KBM-7 (cell line): ENCODE data around the gene FAM170B.

Experiments used
- DNase-seq: peaks from one replicate; pipeline ENCODE4 v3.0.0-alpha.2; 2015
- in situ Hi-C: fragments of 300-500 bp; cut with MboI; formaldehyde crosslinking; loops from 2 replicates; pipeline ENCODE4 v1.14.3; 2020; ENCODE audit warnings: low sequenced_read_pairs, low pct_unique_long_range_greater_than_20kb, mixed read lengths

The FAM170B gene

GRCh38 chr10:49170632-49171325 is 37.0 kb upstream of the FAM170B start:
- no peak for DNase-seq
- in situ Hi-C loops: no loop called here

- in situ Hi-C loops: no loop called here
- no peak for DNase-seq
These were observed 36.0 kb upstream of the FAM170B start for GRCh38 chr10:49169776-49170175.

- DNase-seq: peak; percentile 48
- in situ Hi-C loops: no loop called here
These were observed 35.1 kb upstream of the FAM170B start for GRCh38 chr10:49168831-49169500.

GRCh38 chr10:49168171-49168540 is 34.3 kb upstream of the FAM170B start:
- in situ Hi-C loops: no loop called here
- no peak for DNase-seq

GRCh38 chr10:49167425-49168170 is 33.8 kb upstream of the FAM170B start:
- in situ Hi-C loops: no loop called here
- DNase-seq: no peak

- in situ Hi-C loops: no loop called here
- no peak for DNase-seq
These were observed 32.9 kb upstream of the FAM170B start for GRCh38 chr10:49166484-49167400.

- in situ Hi-C loops: no loop called here
- DNase-seq: no peak
These were observed 32.1 kb upstream of the FAM170B start for GRCh38 chr10:49165821-49166483.

- no peak for DNase-seq
- in situ Hi-C loops: no loop called here
These were observed 31.4 kb upstream of the FAM170B start for GRCh38 chr10:49165259-49165658.

GRCh38 chr10:49164559-49165188 is 30.9 kb upstream of the FAM170B start:
- in situ Hi-C loops: no loop called here
- DNase-seq: peak; percentile 42

- in situ Hi-C loops: no loop called here
- no peak for DNase-seq
These were observed 29.9 kb upstream of the FAM170B start for GRCh38 chr10:49163741-49164140.

GRCh38 chr10:49162761-49163310 is 29.0 kb upstream of the FAM170B start:
- no peak for DNase-seq
- in situ Hi-C loops: no loop called here

- DNase-seq: no peak
- in situ Hi-C loops: no loop called here
These were observed 28.2 kb upstream of the FAM170B start for GRCh38 chr10:49162063-49162462.

GRCh38 chr10:49161411-49161997 is 27.7 kb upstream of the FAM170B start:
- peak; percentile 25 for DNase-seq
- in situ Hi-C loops: no loop called here

- DNase-seq: no peak
- in situ Hi-C loops: no loop called here
These were observed 27.0 kb upstream of the FAM170B start for GRCh38 chr10:49160814-49161213.

- in situ Hi-C loops: no loop called here
- DNase-seq: no peak
These were observed 26.3 kb upstream of the FAM170B start for GRCh38 chr10:49160110-49160509.

- no peak for DNase-seq
- in situ Hi-C loops: no loop called here
These were observed 25.1 kb upstream of the FAM170B start for GRCh38 chr10:49158915-49159314.

- in situ Hi-C loops: no loop called here
- no peak for DNase-seq
These were observed 24.6 kb upstream of the FAM170B start for GRCh38 chr10:49158404-49158803.

GRCh38 chr10:49157229-49157628 is 23.4 kb upstream of the FAM170B start:
- in situ Hi-C loops: no loop called here
- DNase-seq: no peak
